H9 (cell line): ENCODE data around the gene RGS14. TPM values are rescaled to one million over a fixed set of nuclear protein-coding genes. Genes with fewer than 3 reads are reported as not detected.

Experiments used
- DNase-seq: peaks from one replicate; pipeline ENCODE4 v3.0.0-alpha.2; 2017
- H2AFZ ChIP-seq: one replicate; pipeline ENCODE4 v1.6.1; 2013; ENCODE audit warnings: mild to moderate bottlenecking, low read length, control low read depth, moderate library complexity
- H2AK5ac ChIP-seq: 2 replicates; pipeline ENCODE4 v1.6.1; 2013; ENCODE audit warnings: low read length, control low read depth, mixed read lengths; ENCODE audit not compliant: insufficient read length
- H2BK120ac ChIP-seq: one replicate; pipeline ENCODE4 v1.6.1; 2013; ENCODE audit warnings: low read depth, mild to moderate bottlenecking, low read length, control low read depth, inconsistent platforms; ENCODE audit not compliant: poor library complexity, severe bottlenecking
- H2BK12ac ChIP-seq: 2 replicates; pipeline ENCODE4 v1.6.1; 2013; ENCODE audit warnings: low read length, control low read depth, mixed read lengths, low read depth; ENCODE audit not compliant: insufficient read length
- H2BK15ac ChIP-seq: 2 replicates; pipeline ENCODE4 v1.6.1; 2013; ENCODE audit warnings: low read depth, low read length, control low read depth
- H2BK20ac ChIP-seq: one replicate; pipeline ENCODE4 v1.6.1; 2013; ENCODE audit warnings: low read depth, mild to moderate bottlenecking, low read length, control low read depth, inconsistent platforms; ENCODE audit not compliant: poor library complexity, severe bottlenecking
- H2BK5ac ChIP-seq: 2 replicates; pipeline ENCODE4 v1.6.1; 2013; ENCODE audit warnings: low read length, control low read depth, mixed read lengths; ENCODE audit not compliant: insufficient read length
- H3K14ac ChIP-seq: 2 replicates; pipeline ENCODE4 v1.6.1; 2013; ENCODE audit warnings: low read length, control low read depth; ENCODE audit not compliant: insufficient read depth
- H3K18ac ChIP-seq: 2 replicates; pipeline ENCODE4 v1.6.1; 2013; ENCODE audit warnings: low read depth, mild to moderate bottlenecking, mixed read lengths, low read length, control low read depth; ENCODE audit not compliant: insufficient read length
- H3K23ac ChIP-seq: 2 replicates; pipeline ENCODE4 v1.6.1; 2013; ENCODE audit warnings: low read length, control low read depth, mixed read lengths, low read depth; ENCODE audit not compliant: insufficient read length
- H3K23me2 ChIP-seq: 2 replicates; pipeline ENCODE4 v1.6.1; 2013; ENCODE audit warnings: low read depth, mild to moderate bottlenecking, mixed read lengths, low read length, control low read depth; ENCODE audit not compliant: insufficient read length, poor library complexity, severe bottlenecking
- H3K27ac ChIP-seq: 2 replicates; pipeline ENCODE4 v1.5.1; 2013; ENCODE audit warnings: low read length, control low read depth, mixed read lengths, low read depth; ENCODE audit not compliant: insufficient read length
- H3K27me3 ChIP-seq: 2 replicates; pipeline ENCODE4 v1.6.1; 2013; ENCODE audit warnings: low read length, control low read depth, inconsistent platforms; ENCODE audit not compliant: insufficient read depth
- H3K4ac ChIP-seq: 2 replicates; pipeline ENCODE4 v1.6.1; 2013; ENCODE audit warnings: low read depth, mild to moderate bottlenecking, control low read depth, inconsistent platforms, low read length, moderate library complexity
- H3K4me1 ChIP-seq: 2 replicates; pipeline ENCODE4 v1.6.1; 2013; ENCODE audit warnings: low read length, control low read depth, inconsistent platforms; ENCODE audit not compliant: insufficient read depth
- H3K4me2 ChIP-seq: 2 replicates; pipeline ENCODE4 v1.6.1; 2013; ENCODE audit warnings: low read length, control low read depth, mixed read lengths; ENCODE audit not compliant: insufficient read length, insufficient read depth
- H3K56ac ChIP-seq: 2 replicates; pipeline ENCODE4 v1.6.1; 2013; ENCODE audit warnings: low read depth, mild to moderate bottlenecking, mixed read lengths, low read length, control low read depth; ENCODE audit not compliant: insufficient read length
- H3K79me1 ChIP-seq: 2 replicates; pipeline ENCODE4 v1.6.1; 2013; ENCODE audit warnings: low read depth, mild to moderate bottlenecking, moderate library complexity, low read length, control low read depth, inconsistent platforms; ENCODE audit not compliant: insufficient read depth, poor library complexity, severe bottlenecking
- H3K79me2 ChIP-seq: 2 replicates; pipeline ENCODE4 v1.6.1; 2013; ENCODE audit warnings: low read length, control low read depth, inconsistent platforms; ENCODE audit not compliant: insufficient read depth
- H3K9ac ChIP-seq: 2 replicates; pipeline ENCODE4 v1.6.1; 2013; ENCODE audit warnings: low read length, control low read depth, mixed read lengths; ENCODE audit not compliant: insufficient read length; ENCODE audit errors: extremely low read depth
- H3K9me3 ChIP-seq: one replicate; pipeline ENCODE4 v1.6.1; 2013; ENCODE audit warnings: low read depth, low read length, inconsistent platforms; ENCODE audit not compliant: control insufficient read depth
- H3T11ph ChIP-seq: one replicate; pipeline ENCODE4 v1.6.1; 2013; ENCODE audit warnings: mild to moderate bottlenecking, low read length, control low read depth, inconsistent platforms
- H4K20me1 ChIP-seq: one replicate; pipeline ENCODE4 v1.6.1; 2013; ENCODE audit not compliant: control insufficient read depth, insufficient read length, insufficient read depth
- H4K5ac ChIP-seq: 2 replicates; pipeline ENCODE4 v1.6.1; 2013; ENCODE audit warnings: low read depth, mild to moderate bottlenecking, mixed read lengths, low read length, control low read depth; ENCODE audit not compliant: insufficient read length
- H4K8ac ChIP-seq: replicated peaks from 2 replicates; pipeline ENCODE4 v1.6.1; 2013; ENCODE audit warnings: low read length, control low read depth, mixed read lengths, low read depth; ENCODE audit not compliant: insufficient read length
- H4K91ac ChIP-seq: 2 replicates; pipeline ENCODE4 v1.6.1; 2013; ENCODE audit warnings: low read depth, mild to moderate bottlenecking, moderate library complexity, mixed read lengths, low read length, control low read depth; ENCODE audit not compliant: insufficient read length
- H3K27ac Mint-ChIP-seq, 3 experiments: 2 replicates in 2 of 3; 3 replicates in 1 of 3; pipeline ENCODE4 v1.8.0; 2020 to 2021; ENCODE audit warnings: mixed read lengths in 3 of 3, mild to moderate bottlenecking in 1 of 3, moderate library complexity in 1 of 3
- H3K27me3 Mint-ChIP-seq: 2 replicates; pipeline ENCODE4 v1.8.0; 2021; ENCODE audit warnings: low read depth, mild to moderate bottlenecking, moderate library complexity, mixed read lengths
- H3K36me3 Mint-ChIP-seq, 3 experiments: 2 replicates in 2 of 3; 3 replicates in 1 of 3; pipeline ENCODE4 v1.8.0; 2020 to 2021; ENCODE audit warnings: low read depth in 3 of 3, mixed read lengths in 3 of 3; ENCODE audit not compliant: insufficient read depth in 1 of 3
- H3K4me1 Mint-ChIP-seq, 2 experiments: 2 replicates each; pipeline ENCODE4 v1.8.0; 2020; ENCODE audit warnings: mixed read lengths in 2 of 2
- H3K4me3 Mint-ChIP-seq, 2 experiments: 2 replicates in 1 of 2; 3 replicates in 1 of 2; pipeline ENCODE4 v1.8.0; 2020 to 2021; ENCODE audit warnings: mild to moderate bottlenecking in 2 of 2, mixed read lengths in 2 of 2, moderate library complexity in 1 of 2
- H3K9me3 Mint-ChIP-seq, 2 experiments: 2 replicates in 1 of 2; 3 replicates in 1 of 2; pipeline ENCODE4 v1.8.0; 2020; ENCODE audit warnings: mild to moderate bottlenecking in 2 of 2, mixed read lengths in 2 of 2, moderate library complexity in 1 of 2
- WGBS: extraction: QIAGEN DNeasy Blood & Tissue Kit; methylation state at CpG from one replicate; pipeline ENCODE4 v1.1.7; 2013; ENCODE audit warnings: missing lambda C conversion rate, low lambda C conversion rate, mixed read lengths; ENCODE audit not compliant: insufficient read length; ENCODE audit errors: extremely low coverage; 5-methylcytosine and 5-hydroxymethylcytosine counted together
- total RNA-seq: library from RNA; stranded (reverse); gene quantifications from 2 replicates; pipeline ENCODE4 v1.2.1, GENCODE V29; 2021
- TF ChIP-seq, protein P1 (sequence below): fragments of 200-600 bp; sonication (generic); conservative IDR thresholded peaks from 3 replicates; pipeline ENCODE4 v1.8.0; 2021; ENCODE audit warnings: antibody characterized with exemption, mild to moderate bottlenecking

Gene RGS14
- total RNA-seq, 1 experiment from 2014 or later = 12.3 TPM

DNA sequence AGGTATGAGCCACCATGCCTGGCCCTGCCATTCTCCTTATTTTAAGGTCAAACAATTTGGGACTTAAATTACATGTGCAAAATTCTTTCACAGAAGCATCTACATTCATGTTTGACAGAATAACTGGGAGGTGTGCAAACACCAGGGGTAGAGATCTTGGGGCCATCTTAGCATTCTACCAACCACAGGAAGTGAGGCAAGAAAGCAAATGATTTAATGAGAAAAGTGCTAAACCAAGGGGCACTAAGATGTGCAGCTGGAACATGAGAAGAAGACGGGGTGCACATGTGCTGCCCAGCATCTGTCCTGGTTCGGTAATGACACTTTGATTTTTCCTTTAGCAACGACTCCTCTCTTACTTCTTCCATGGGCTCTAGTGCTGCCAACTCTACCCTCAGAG is 52.9 kb downstream of the RGS14 start:
- H3K36me3 Mint-ChIP-seq = no peaks in the 10 kb centered on the region
- Histone ChIP-seq H2AK5ac (no peak overlapping the region), H3K79me2 (no peaks in the 10 kb centered on the region), H3K79me1 (no peaks in the 10 kb centered on the region), H4K5ac (no peak overlapping the region), H3K4me1 (no peaks in the 10 kb centered on the region), H3K23me2 (no peaks in the 10 kb centered on the region), H4K20me1 (no peaks in the 10 kb centered on the region), H3K18ac (no peak overlapping the region), H3K9ac (no peak overlapping the region), H4K91ac (no peak overlapping the region), H4K8ac (no peak overlapping the region), H3K23ac (no peak overlapping the region), H3K56ac (no peak overlapping the region), H2AFZ (no peak overlapping the region), H3K9me3 (no peaks in the 10 kb centered on the region), H3K4me2 (no peak overlapping the region), H3K4ac (no peak overlapping the region), H2BK20ac (no peak overlapping the region), H3K27ac (no peak overlapping the region), H3K14ac (no peak overlapping the region), H2BK15ac (no peak overlapping the region), H3K27me3 (no peaks in the 10 kb centered on the region; the same call in 1 of the 2 replicates), H3T11ph (no peak overlapping the region), H2BK120ac (no peak overlapping the region), H2BK5ac (no peak overlapping the region), H2BK12ac (no peak overlapping the region)
- no peak overlapping the region for H3K4me3 Mint-ChIP-seq
- H3K4me1 Mint-ChIP-seq = peaks cover 0 to 2% of the 10 kb centered on the region in 2 experiments; a peak in 1 of 4 replicates
- H3K27ac Mint-ChIP-seq = no peak overlapping the region; a peak in 1 of 7 replicates
- H3K9me3 Mint-ChIP-seq = no peaks in the 10 kb centered on the region; a peak in 1 of 5 replicates
- peaks cover 86% of the 10 kb centered on the region for H3K27me3 Mint-ChIP-seq
- DNase-seq = no peak
- no CpG with 5 or more reads among the region's 3 CpGs for WGBS
- TF ChIP-seq, protein P1, sequence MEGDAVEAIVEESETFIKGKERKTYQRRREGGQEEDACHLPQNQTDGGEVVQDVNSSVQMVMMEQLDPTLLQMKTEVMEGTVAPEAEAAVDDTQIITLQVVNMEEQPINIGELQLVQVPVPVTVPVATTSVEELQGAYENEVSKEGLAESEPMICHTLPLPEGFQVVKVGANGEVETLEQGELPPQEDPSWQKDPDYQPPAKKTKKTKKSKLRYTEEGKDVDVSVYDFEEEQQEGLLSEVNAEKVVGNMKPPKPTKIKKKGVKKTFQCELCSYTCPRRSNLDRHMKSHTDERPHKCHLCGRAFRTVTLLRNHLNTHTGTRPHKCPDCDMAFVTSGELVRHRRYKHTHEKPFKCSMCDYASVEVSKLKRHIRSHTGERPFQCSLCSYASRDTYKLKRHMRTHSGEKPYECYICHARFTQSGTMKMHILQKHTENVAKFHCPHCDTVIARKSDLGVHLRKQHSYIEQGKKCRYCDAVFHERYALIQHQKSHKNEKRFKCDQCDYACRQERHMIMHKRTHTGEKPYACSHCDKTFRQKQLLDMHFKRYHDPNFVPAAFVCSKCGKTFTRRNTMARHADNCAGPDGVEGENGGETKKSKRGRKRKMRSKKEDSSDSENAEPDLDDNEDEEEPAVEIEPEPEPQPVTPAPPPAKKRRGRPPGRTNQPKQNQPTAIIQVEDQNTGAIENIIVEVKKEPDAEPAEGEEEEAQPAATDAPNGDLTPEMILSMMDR = no peak
